Calu3 (cell line): Measurements from ENCODE around the gene AP5B1. TPM values are rescaled to one million over a fixed set of nuclear protein-coding genes. Genes with fewer than 3 reads are reported as not detected.

Experiments
- BruUV-seq: library from RNA; stranded (reverse); fragments of 400-500 nt; replicated peaks from 2 replicates; lab custom pipeline; 2021; lab: Mats Ljungman, UMichigan
- CTCF ChIA-PET: fragments of 300-600 bp; sonication (Branson Sonifier 250); formaldehyde crosslinking; loops from one replicate; lab custom pipeline; 2022; ENCODE audit warnings: antibody characterized with exemption; lab: Charles Lee
- DNase-seq: peaks from one replicate; pipeline ENCODE4 v3.0.0; 2022
- H3K27ac Mint-ChIP-seq: one replicate; pipeline ENCODE4 v1.8.0; 2022; ENCODE audit warnings: mixed read lengths; ENCODE audit not compliant: unreplicated experiment
- H3K27me3 Mint-ChIP-seq: one replicate; pipeline ENCODE4 v1.8.0; 2022; ENCODE audit warnings: mixed read lengths; ENCODE audit not compliant: unreplicated experiment
- H3K36me3 Mint-ChIP-seq: one replicate; pipeline ENCODE4 v1.8.0; 2022; ENCODE audit warnings: mild to moderate bottlenecking, moderate library complexity, mixed read lengths; ENCODE audit not compliant: insufficient read depth, unreplicated experiment
- H3K4me1 Mint-ChIP-seq: one replicate; pipeline ENCODE4 v1.8.0; 2022; ENCODE audit warnings: mild to moderate bottlenecking, low read depth, mixed read lengths; ENCODE audit not compliant: unreplicated experiment
- H3K4me3 Mint-ChIP-seq: one replicate; pipeline ENCODE4 v1.8.0; 2022; ENCODE audit warnings: mild to moderate bottlenecking, low read depth, moderate library complexity, mixed read lengths; ENCODE audit not compliant: unreplicated experiment
- H3K9me3 Mint-ChIP-seq: one replicate; pipeline ENCODE4 v1.8.0; 2022; ENCODE audit warnings: low read depth, mixed read lengths; ENCODE audit not compliant: unreplicated experiment
- CTCF ChIP-seq: fragments of 200-600 bp; IDR thresholded peaks from one replicate; pipeline ENCODE4 v1.8.0; 2022; ENCODE audit warnings: antibody characterized with exemption; ENCODE audit not compliant: unreplicated experiment
- intact Hi-C: fragments of 100-400 bp; cut with micrococcal nuclease; formaldehyde crosslinking; loops from one replicate; pipeline ENCODE4 v1.10.0; 2022; ENCODE audit not compliant: unreplicated experiment
- total RNA-seq: library from RNA; stranded (reverse); gene quantifications from 2 replicates; pipeline ENCODE4 v1.2.3, GENCODE V29; 2022

AP5B1 gene
- total RNA-seq, 1 experiment from 2014 or later = 18.5 TPM

GRCh38 chr11:65797711-65798110, 16.9 kb upstream of the AP5B1 start:
- BruUV-seq = no TSS peak
- DNase-seq = no peak
- Mint-ChIP-seq H3K4me3 (no peak overlapping the region), H3K27me3 (peaks cover under 1% of the 10 kb centered on the region), H3K27ac (no peak overlapping the region), H3K4me1 (peaks cover 10% of the 10 kb centered on the region), H3K9me3 (no peaks in the 10 kb centered on the region), H3K36me3 (peaks cover 28% of the 10 kb centered on the region)
- intact Hi-C loops = no loop called here
- TF ChIP-seq CTCF = no peak
- CTCF ChIA-PET = no interaction called here

GRCh38 chr11:65796726-65797601, 16.2 kb upstream of the AP5B1 start:
- intact Hi-C loops = no loop called here
- no peak for DNase-seq
- peaks cover 17% of the 10 kb centered on the region for H3K4me1 Mint-ChIP-seq
- peaks cover 36% of the 10 kb centered on the region for H3K36me3 Mint-ChIP-seq
- CTCF ChIA-PET = interaction anchor here (0.6 kb wide), 1 partner anchor 797 kb away, joined by 4 read pairs; no protein-coding TSS in a partner anchor
- BruUV-seq = no TSS peak
- no peaks in the 10 kb centered on the region for H3K9me3 Mint-ChIP-seq
- H3K4me3 Mint-ChIP-seq = no peak overlapping the region
- H3K27ac Mint-ChIP-seq = no peak overlapping the region
- no peaks in the 10 kb centered on the region for H3K27me3 Mint-ChIP-seq
- no peak for TF ChIP-seq CTCF

GRCh38 chr11:65794570-65795510, 14.1 kb upstream of the AP5B1 start:
- no peak overlapping the region for H3K4me3 Mint-ChIP-seq
- H3K9me3 Mint-ChIP-seq = no peaks in the 10 kb centered on the region
- CTCF ChIA-PET = no interaction called here
- H3K27ac Mint-ChIP-seq = no peak overlapping the region
- no peak for DNase-seq
- H3K27me3 Mint-ChIP-seq = no peaks in the 10 kb centered on the region
- BruUV-seq = no TSS peak
- peaks cover 37% of the 10 kb centered on the region for H3K4me1 Mint-ChIP-seq
- no peak for TF ChIP-seq CTCF
- peaks cover 44% of the 10 kb centered on the region for H3K36me3 Mint-ChIP-seq
- intact Hi-C loops = no loop called here

GRCh38 chr11:65793625-65794400, 13.0 kb upstream of the AP5B1 start:
- DNase-seq = no peak
- Mint-ChIP-seq H3K4me1 (peaks cover 37% of the 10 kb centered on the region), H3K36me3 (peaks cover 49% of the 10 kb centered on the region), H3K27me3 (no peaks in the 10 kb centered on the region), H3K4me3 (no peak overlapping the region), H3K9me3 (no peaks in the 10 kb centered on the region), H3K27ac (no peak overlapping the region)
- no TSS peak for BruUV-seq
- TF ChIP-seq CTCF = no peak
- CTCF ChIA-PET = no interaction called here
- intact Hi-C loops = no loop called here
